Measurements from ENCODE around the gene HOXB9. TPM values are rescaled to one million over a fixed set of nuclear protein-coding genes. Genes with fewer than 3 reads are reported as not detected.

The HOXB9 gene
- total and polyA plus RNA-seq, 10 of the 15 experiments (the other 5 are each of a cell fraction or from before 2014, with no cell fraction given) = 0.01 to 0.49 (median 0.09) TPM; not detected in 5

- TF ChIP-seq ZBTB11 (CRISPR knock-in tag; IDR thresholded peaks at IDR 0.05) (no peak), RCOR1 (conservative IDR thresholded peaks at IDR 0.05; ENCODE audit: low read depth, low read length) (no peak), SKIL (IDR thresholded peaks at IDR 0.05; ENCODE audit: low read depth, poor library complexity, severe bottlenecking) (no peak)
- TF ChIP-seq, protein P1, sequence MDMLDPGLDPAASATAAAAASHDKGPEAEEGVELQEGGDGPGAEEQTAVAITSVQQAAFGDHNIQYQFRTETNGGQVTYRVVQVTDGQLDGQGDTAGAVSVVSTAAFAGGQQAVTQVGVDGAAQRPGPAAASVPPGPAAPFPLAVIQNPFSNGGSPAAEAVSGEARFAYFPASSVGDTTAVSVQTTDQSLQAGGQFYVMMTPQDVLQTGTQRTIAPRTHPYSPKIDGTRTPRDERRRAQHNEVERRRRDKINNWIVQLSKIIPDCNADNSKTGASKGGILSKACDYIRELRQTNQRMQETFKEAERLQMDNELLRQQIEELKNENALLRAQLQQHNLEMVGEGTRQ (IDR thresholded peaks at IDR 0.05; ENCODE audit: borderline replicate concordance, low read depth, low read length) = no peak
Measured at GRCh38 chr17:48617471-48618255, 8.5 kb downstream of the HOXB9 start (continued).
